ENCODE data around the gene ITGB1BP1.

The ITGB1BP1 gene

DNA sequence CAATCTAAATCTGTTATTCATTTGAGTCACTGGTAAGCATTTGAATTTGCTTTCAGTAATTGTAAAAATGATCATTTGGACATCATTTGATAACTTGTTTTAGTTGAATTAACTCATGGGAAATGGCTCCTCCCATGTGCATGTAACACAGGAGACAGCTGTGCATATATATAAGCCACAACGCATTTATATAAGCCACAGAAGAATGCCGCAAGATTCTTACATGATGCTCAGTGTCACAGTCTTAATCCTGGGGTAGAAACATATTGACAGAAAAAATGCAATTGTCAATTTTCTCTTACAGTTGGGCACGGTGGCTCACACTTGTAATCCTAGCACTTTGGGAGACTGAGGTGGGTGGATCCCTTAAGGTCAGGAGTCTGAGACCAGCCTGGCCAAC, 37.8 kb upstream of the ITGB1BP1 start:
- Histone ChIP-seq H3K27ac (ENCODE audit: low read depth, low read length) (no peak overlapping the region), H3K36me3 (ENCODE audit: control insufficient read depth in 1 of 2, insufficient read depth in 2 of 2, low read length in 2 of 2) (peaks cover 5 to 27% of the 10 kb centered on the region in 2 donors), H3K9ac (ENCODE audit: low read depth in 1 of 2, low read length in 2 of 2) (no peak overlapping the region), H3K9me3 (ENCODE audit: control insufficient read depth in 1 of 2, low read length in 2 of 2) (no peaks in the 10 kb centered on the region), H3K27me3 (ENCODE audit: control insufficient read depth in 1 of 2, insufficient read depth in 2 of 2, low read length in 2 of 2) (no peaks in the 10 kb centered on the region), H3K4me3 (ENCODE audit: low read depth in 1 of 2, low read length in 2 of 2) (no peak overlapping the region), H3K4me1 (ENCODE audit: control insufficient read depth in 1 of 2, insufficient read depth in 2 of 2, low read length in 2 of 2) (no peaks in the 10 kb centered on the region)

DNA sequence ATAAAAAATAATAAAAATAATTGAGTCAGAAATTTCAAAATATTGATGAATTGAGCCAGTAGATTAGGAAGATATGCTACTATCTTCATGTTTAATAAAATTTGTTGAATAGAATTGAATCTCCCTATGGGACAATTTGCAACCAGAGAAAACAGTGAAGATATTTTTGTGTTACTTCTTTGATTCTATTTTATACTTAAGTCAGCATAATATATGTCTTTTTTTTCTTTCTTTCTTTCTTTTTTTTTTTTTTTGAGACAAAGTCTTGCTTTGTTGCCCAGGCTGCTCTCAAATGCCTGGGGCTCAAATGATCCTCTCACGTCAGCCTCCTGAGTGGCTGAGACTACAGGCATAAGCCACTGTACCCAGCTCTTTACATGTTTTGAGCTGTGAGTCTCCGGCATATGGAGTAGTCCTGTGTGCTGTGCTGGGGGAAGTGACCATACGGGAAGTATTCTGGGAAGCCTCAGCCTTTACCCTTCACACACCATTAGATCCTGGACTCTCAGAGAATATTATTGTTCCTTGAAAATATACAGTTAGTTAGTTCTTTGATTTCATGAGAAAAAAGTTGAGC, 37.2 kb upstream of the ITGB1BP1 start:
- no peak overlapping the region for H3K4me3 ChIP-seq (ENCODE audit: low read depth in 1 of 2, low read length in 2 of 2)
- no peaks in the 10 kb centered on the region for H3K4me1 ChIP-seq (ENCODE audit: control insufficient read depth in 1 of 2, insufficient read depth in 2 of 2, low read length in 2 of 2)
- H3K9ac ChIP-seq (ENCODE audit: low read depth in 1 of 2, low read length in 2 of 2), result no peak overlapping the region
- peaks cover 7 to 22% of the 10 kb centered on the region in 2 donors for H3K36me3 ChIP-seq (ENCODE audit: control insufficient read depth in 1 of 2, insufficient read depth in 2 of 2, low read length in 2 of 2)
- H3K27me3 ChIP-seq (ENCODE audit: control insufficient read depth in 1 of 2, insufficient read depth in 2 of 2, low read length in 2 of 2), result no peaks in the 10 kb centered on the region
- no peak overlapping the region for H3K27ac ChIP-seq (ENCODE audit: low read depth, low read length)
- H3K9me3 ChIP-seq (ENCODE audit: control insufficient read depth in 1 of 2, low read length in 2 of 2), result no peaks in the 10 kb centered on the region

DNA sequence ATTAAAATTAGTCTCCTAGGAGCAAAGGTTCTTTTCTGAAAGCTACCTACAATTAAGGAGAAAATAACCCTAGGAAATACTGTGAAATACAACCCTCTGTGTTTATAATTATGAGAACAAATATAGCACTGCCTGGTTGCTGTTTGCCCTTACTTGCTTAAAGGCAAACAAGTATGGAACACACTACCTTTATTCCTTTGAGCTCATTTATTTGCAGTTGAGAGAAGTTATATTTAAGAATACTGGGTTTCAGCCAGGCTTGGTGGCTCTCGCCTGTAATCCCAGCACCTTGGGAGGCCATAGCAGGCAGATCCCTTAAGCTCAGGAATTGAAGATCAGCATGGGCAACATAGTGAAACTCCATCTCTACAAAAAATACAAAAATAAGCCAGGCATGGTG, 27.9 kb upstream of the ITGB1BP1 start:
- H3K27me3 ChIP-seq (ENCODE audit: control insufficient read depth in 1 of 2, insufficient read depth in 2 of 2, low read length in 2 of 2), result no peaks in the 10 kb centered on the region
- H3K36me3 ChIP-seq (ENCODE audit: control insufficient read depth in 1 of 2, insufficient read depth in 2 of 2, low read length in 2 of 2), result peaks cover 11 to 46% of the 10 kb centered on the region in 2 donors
- no peaks in the 10 kb centered on the region for H3K9me3 ChIP-seq (ENCODE audit: control insufficient read depth in 1 of 2, low read length in 2 of 2)
- H3K4me3 ChIP-seq (ENCODE audit: low read depth in 1 of 2, low read length in 2 of 2), result no peak overlapping the region
- H3K27ac ChIP-seq (ENCODE audit: low read depth, low read length), result no peak overlapping the region
- H3K9ac ChIP-seq (ENCODE audit: low read depth in 1 of 2, low read length in 2 of 2), result no peak overlapping the region
- H3K4me1 ChIP-seq (ENCODE audit: control insufficient read depth in 1 of 2, insufficient read depth in 2 of 2, low read length in 2 of 2), result no peaks in the 10 kb centered on the region

DNA sequence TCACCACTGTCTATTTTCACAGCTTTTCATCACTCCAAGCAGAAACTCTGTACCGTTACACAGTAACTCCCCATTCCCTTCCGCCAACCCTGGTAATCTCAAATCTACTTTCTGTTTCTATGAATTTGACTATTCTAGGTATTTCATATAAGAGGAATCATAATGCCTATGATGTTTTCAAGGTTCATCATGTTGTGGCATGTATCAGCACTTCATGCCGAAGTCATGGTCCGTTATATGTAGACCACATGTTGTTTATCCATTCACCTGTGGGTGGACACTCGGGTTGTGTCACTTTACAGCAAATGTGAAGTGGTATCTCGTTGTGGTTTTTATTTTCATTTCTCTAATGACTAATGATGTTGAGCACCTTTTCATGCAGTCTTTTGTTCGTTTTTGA, 21.8 kb upstream of the ITGB1BP1 start:
- H3K27me3 ChIP-seq (ENCODE audit: control insufficient read depth in 1 of 2, insufficient read depth in 2 of 2, low read length in 2 of 2), result no peaks in the 10 kb centered on the region
- H3K9me3 ChIP-seq (ENCODE audit: control insufficient read depth in 1 of 2, low read length in 2 of 2), result no peaks in the 10 kb centered on the region
- H3K27ac ChIP-seq (ENCODE audit: low read depth, low read length), result no peak overlapping the region
- no peak overlapping the region for H3K4me3 ChIP-seq (ENCODE audit: low read depth in 1 of 2, low read length in 2 of 2)
- H3K9ac ChIP-seq (ENCODE audit: low read depth in 1 of 2, low read length in 2 of 2), result no peak overlapping the region
- H3K36me3 ChIP-seq (ENCODE audit: control insufficient read depth in 1 of 2, insufficient read depth in 2 of 2, low read length in 2 of 2), result peaks cover 22 to 61% of the 10 kb centered on the region in 2 donors
- H3K4me1 ChIP-seq (ENCODE audit: control insufficient read depth in 1 of 2, insufficient read depth in 2 of 2, low read length in 2 of 2), result no peaks in the 10 kb centered on the region

DNA sequence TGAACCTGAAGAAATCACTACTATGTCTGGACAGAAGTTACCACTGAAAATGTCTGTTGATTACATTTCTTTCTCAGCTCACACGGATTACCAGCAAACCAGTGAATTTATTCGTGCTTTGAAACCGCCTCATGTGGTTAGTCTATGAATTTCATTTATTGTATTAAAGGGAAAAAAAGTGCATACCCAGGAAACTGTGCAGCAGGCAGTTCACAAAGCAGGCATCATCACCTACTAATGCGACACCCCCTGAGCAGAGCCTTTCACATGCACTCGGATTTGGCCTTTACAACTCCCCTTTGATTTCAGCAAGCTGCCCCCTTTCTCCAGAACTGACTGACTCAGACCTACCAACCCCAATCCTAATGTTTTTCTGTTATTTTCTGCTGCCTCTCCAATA, 20.2 kb upstream of the ITGB1BP1 start:
- Histone ChIP-seq H3K9me3 (ENCODE audit: control insufficient read depth in 1 of 2, low read length in 2 of 2) (no peaks in the 10 kb centered on the region), H3K4me3 (ENCODE audit: low read depth in 1 of 2, low read length in 2 of 2) (no peak overlapping the region), H3K27ac (ENCODE audit: low read depth, low read length) (no peak overlapping the region), H3K36me3 (ENCODE audit: control insufficient read depth in 1 of 2, insufficient read depth in 2 of 2, low read length in 2 of 2) (peaks cover 22 to 61% of the 10 kb centered on the region in 2 donors), H3K4me1 (ENCODE audit: control insufficient read depth in 1 of 2, insufficient read depth in 2 of 2, low read length in 2 of 2) (no peaks in the 10 kb centered on the region), H3K27me3 (ENCODE audit: control insufficient read depth in 1 of 2, insufficient read depth in 2 of 2, low read length in 2 of 2) (no peaks in the 10 kb centered on the region), H3K9ac (ENCODE audit: low read depth in 1 of 2, low read length in 2 of 2) (no peak overlapping the region)

DNA sequence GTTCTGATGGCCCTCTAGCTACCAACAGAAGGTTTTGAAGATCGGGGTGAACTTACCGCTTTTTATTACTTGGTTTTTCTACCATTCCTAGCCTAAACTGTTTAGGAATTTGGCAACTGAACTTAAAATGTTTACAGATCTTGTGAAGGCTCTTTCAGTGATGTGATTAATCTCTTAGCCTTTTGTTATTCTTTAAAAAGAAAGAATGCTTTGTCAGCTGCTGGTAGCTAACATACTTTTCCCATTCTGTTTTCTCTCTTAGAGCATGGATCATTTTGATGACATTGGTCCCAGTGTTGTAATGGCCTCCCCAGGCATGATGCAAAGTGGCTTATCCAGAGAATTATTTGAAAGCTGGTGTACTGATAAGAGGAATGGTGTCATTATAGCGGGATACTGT, 18.2 kb upstream of the ITGB1BP1 start:
- H3K36me3 ChIP-seq (ENCODE audit: control insufficient read depth in 1 of 2, insufficient read depth in 2 of 2, low read length in 2 of 2), result peaks cover 32 to 64% of the 10 kb centered on the region in 2 donors
- no peaks in the 10 kb centered on the region for H3K9me3 ChIP-seq (ENCODE audit: control insufficient read depth in 1 of 2, low read length in 2 of 2)
- no peaks in the 10 kb centered on the region for H3K27me3 ChIP-seq (ENCODE audit: control insufficient read depth in 1 of 2, insufficient read depth in 2 of 2, low read length in 2 of 2)
- H3K9ac ChIP-seq (ENCODE audit: low read depth in 1 of 2, low read length in 2 of 2), result no peak overlapping the region
- no peak overlapping the region for H3K4me3 ChIP-seq (ENCODE audit: low read depth in 1 of 2, low read length in 2 of 2)
- no peak overlapping the region for H3K27ac ChIP-seq (ENCODE audit: low read depth, low read length)
- no peaks in the 10 kb centered on the region for H3K4me1 ChIP-seq (ENCODE audit: control insufficient read depth in 1 of 2, insufficient read depth in 2 of 2, low read length in 2 of 2)

DNA sequence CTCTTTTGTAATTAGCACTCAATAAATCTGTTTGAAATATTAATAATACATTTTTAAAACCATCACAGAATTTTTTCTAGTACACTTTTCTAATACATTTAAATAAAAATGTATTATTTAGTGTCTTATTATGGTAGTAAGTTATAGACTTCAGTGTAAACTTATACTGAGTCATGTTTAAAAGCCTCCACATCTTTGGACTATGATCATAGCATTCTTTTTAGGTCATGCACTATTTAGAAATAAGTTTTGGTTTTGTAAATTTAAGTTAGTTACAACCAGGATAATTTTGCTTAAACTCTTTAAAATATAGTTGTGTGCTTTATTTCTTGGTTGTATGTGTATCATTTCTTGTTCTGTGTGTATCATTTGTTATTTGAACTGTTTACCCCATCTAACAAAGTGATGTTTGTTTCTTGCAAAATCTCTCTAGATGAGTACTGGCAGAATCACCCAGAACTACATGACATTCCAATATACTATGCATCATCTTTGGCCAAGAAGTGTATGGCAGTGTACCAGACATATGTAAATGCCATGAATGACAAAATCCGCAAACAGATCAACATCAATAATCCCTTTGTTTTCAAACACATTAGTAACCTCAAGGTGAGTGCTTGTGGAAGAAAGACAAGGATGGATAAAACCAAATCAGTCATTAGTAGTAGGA, 16.9 kb upstream of the ITGB1BP1 start:
- no peak overlapping the region for H3K4me3 ChIP-seq (ENCODE audit: low read depth in 1 of 2, low read length in 2 of 2)
- H3K27me3 ChIP-seq (ENCODE audit: control insufficient read depth in 1 of 2, insufficient read depth in 2 of 2, low read length in 2 of 2), result no peaks in the 10 kb centered on the region
- H3K9ac ChIP-seq (ENCODE audit: low read depth in 1 of 2, low read length in 2 of 2), result no peak overlapping the region
- no peaks in the 10 kb centered on the region for H3K9me3 ChIP-seq (ENCODE audit: control insufficient read depth in 1 of 2, low read length in 2 of 2)
- no peak overlapping the region for H3K27ac ChIP-seq (ENCODE audit: low read depth, low read length)
- H3K36me3 ChIP-seq (ENCODE audit: control insufficient read depth in 1 of 2, insufficient read depth in 2 of 2, low read length in 2 of 2), result peaks cover 34 to 60% of the 10 kb centered on the region in 2 donors
- no peaks in the 10 kb centered on the region for H3K4me1 ChIP-seq (ENCODE audit: control insufficient read depth in 1 of 2, insufficient read depth in 2 of 2, low read length in 2 of 2)

DNA sequence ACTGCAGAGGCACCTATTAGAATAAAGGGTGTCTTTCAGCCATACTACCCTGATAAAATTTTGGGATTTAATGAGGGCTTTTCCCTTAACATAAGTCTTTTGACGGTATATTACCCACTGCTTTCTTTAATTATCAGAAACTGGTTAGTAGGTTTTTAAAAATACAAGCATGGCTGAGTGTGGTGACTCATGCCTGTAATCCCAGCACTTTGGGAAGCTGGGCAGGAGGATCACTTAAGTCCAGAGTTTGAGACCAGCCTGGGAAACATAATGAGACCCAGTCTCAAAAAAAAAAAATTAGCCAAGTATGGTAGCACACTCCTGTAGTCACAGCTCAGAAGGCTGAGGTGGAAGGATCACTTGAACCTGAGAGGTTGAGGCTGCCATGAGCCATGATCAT, 16.2 kb upstream of the ITGB1BP1 start:
- no peaks in the 10 kb centered on the region for H3K9me3 ChIP-seq (ENCODE audit: control insufficient read depth in 1 of 2, low read length in 2 of 2)
- H3K9ac ChIP-seq (ENCODE audit: low read depth in 1 of 2, low read length in 2 of 2), result no peak overlapping the region
- no peaks in the 10 kb centered on the region for H3K4me1 ChIP-seq (ENCODE audit: control insufficient read depth in 1 of 2, insufficient read depth in 2 of 2, low read length in 2 of 2)
- no peak overlapping the region for H3K4me3 ChIP-seq (ENCODE audit: low read depth in 1 of 2, low read length in 2 of 2)
- no peak overlapping the region for H3K27ac ChIP-seq (ENCODE audit: low read depth, low read length)
- no peaks in the 10 kb centered on the region for H3K27me3 ChIP-seq (ENCODE audit: control insufficient read depth in 1 of 2, insufficient read depth in 2 of 2, low read length in 2 of 2)
- peaks cover 31 to 59% of the 10 kb centered on the region in 2 donors for H3K36me3 ChIP-seq (ENCODE audit: control insufficient read depth in 1 of 2, insufficient read depth in 2 of 2, low read length in 2 of 2)

DNA sequence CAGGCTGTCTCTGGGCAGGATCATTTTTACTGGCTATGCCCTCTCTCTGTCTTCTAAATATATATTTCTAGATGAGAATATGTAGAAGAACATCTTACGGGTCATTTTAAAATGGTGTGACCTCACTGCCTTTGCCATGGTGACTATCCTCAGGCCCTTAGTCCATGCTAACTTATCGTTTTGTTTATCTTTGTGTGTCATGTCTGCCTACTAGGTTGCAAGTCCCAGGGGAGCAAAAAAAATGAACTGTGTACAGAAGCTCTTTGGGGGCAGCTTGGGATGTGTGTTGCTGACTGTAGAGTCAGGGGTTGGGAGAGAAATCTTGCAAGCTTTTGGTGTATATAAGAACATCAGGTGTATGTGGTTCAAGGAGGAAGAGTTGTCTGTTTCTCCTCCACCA, 11.2 kb upstream of the ITGB1BP1 start:
- Histone ChIP-seq H3K4me1 (ENCODE audit: control insufficient read depth in 1 of 2, insufficient read depth in 2 of 2, low read length in 2 of 2) (no peaks in the 10 kb centered on the region), H3K27me3 (ENCODE audit: control insufficient read depth in 1 of 2, insufficient read depth in 2 of 2, low read length in 2 of 2) (no peaks in the 10 kb centered on the region), H3K9me3 (ENCODE audit: control insufficient read depth in 1 of 2, low read length in 2 of 2) (no peaks in the 10 kb centered on the region), H3K27ac (ENCODE audit: low read depth, low read length) (no peak overlapping the region), H3K36me3 (ENCODE audit: control insufficient read depth in 1 of 2, insufficient read depth in 2 of 2, low read length in 2 of 2) (peaks cover 36 to 64% of the 10 kb centered on the region in 2 donors), H3K9ac (ENCODE audit: low read depth in 1 of 2, low read length in 2 of 2) (no peak overlapping the region), H3K4me3 (ENCODE audit: low read depth in 1 of 2, low read length in 2 of 2) (no peak overlapping the region)

DNA sequence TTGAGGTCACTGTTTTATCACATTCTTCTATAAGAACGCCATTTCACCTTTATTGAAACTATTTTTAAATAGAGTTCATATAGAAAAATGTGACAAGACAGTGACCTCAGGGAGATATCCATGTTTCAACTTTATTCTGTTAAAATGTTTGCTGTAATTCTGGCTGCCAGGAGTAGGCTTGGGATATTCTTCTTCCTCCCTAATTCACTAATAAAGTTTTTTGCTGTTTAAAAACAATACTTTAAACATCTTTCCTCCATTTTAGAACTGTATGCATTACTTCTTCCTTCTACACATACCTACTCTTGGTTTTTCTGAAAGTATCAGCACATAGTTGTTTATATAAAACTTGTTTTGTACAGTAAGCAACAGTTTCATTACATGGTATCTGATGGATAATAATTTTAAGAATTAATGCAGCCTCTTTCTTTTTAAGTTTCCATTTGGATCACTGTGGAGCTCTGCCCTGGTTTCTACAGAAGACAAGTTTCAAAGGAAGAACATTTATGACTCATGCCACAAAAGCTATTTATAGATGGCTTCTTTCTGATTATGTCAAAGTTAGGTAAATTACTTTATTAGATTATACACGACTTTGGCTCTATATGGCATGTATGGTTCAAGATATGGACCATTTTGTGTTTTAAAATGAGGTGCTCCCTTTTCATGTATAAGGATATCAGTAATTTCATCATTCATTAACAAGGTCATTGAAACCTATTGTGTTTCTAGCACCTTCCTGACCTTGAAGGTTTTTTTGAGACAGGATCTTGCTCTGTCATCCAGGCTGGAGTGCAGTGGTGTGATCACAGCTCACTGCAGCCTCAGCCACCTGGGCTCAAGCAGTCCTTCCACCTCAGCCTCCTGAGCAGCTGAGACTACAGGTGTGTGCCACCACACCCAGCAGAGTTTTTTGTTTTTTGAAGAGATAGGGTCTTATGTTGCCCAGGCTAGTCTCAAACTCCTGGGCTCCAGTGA, 7.3 kb upstream of the ITGB1BP1 start:
- H3K4me3 ChIP-seq (ENCODE audit: low read depth in 1 of 2, low read length in 2 of 2), result no peak overlapping the region
- no peaks in the 10 kb centered on the region for H3K9me3 ChIP-seq (ENCODE audit: control insufficient read depth in 1 of 2, low read length in 2 of 2)
- H3K27ac ChIP-seq (ENCODE audit: low read depth, low read length), result no peak overlapping the region
- H3K4me1 ChIP-seq (ENCODE audit: control insufficient read depth in 1 of 2, insufficient read depth in 2 of 2, low read length in 2 of 2), result no peaks in the 10 kb centered on the region
- H3K27me3 ChIP-seq (ENCODE audit: control insufficient read depth in 1 of 2, insufficient read depth in 2 of 2, low read length in 2 of 2), result no peaks in the 10 kb centered on the region
- peaks cover 21 to 52% of the 10 kb centered on the region in 2 donors for H3K36me3 ChIP-seq (ENCODE audit: control insufficient read depth in 1 of 2, insufficient read depth in 2 of 2, low read length in 2 of 2)
- H3K9ac ChIP-seq (ENCODE audit: low read depth in 1 of 2, low read length in 2 of 2), result no peak overlapping the region

Data from duodenal mucosa (tissue), 2 donors.